Suppressor macrophage treated with lipopolysaccharide for 4 hours (primary cell): ENCODE measurements around the gene GRHL1.
"Not testable (repeated sequence)": the region's sequence is repeated elsewhere in the genome, so short reads cannot be mapped to it uniquely, and the experiment has no call there.

Source experiments
- DNase-seq: peaks from one replicate; pipeline ENCODE4 v3.0.0-alpha.2; 2020

Gene GRHL1

DNA sequence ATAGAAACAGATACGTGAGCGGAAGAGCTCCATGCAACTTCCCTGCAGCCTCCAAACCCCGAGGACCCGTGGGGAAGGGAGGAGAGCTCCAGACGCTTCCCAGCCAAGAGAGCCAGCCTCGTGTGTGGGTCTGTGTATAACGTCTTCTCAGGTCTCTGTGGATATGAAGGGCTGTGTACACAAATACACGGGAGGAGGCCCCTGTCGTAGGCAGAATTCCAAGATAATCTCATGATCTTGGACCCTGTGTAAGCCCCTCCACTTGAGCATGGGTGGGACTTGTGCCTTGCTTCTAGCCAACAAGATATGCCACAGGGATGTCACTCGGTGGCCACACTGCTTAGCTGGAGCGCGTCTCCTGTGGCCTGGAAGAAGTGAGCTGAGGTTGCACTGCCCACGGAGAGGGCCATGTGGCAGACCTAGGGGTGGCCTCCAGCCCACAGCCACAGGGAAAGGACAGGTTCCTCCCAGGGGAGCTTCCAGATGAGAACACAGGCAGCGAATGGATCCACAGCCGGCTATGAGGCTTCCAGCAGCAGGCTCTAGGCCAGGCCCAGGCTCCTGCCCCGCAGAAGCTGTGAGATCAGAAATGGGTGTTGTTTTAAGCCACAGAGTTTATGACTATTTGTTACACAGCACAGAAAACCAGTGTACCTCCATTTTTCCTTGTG lies 76.3 kb downstream of the GRHL1 start:
- no peak for DNase-seq

DNA sequence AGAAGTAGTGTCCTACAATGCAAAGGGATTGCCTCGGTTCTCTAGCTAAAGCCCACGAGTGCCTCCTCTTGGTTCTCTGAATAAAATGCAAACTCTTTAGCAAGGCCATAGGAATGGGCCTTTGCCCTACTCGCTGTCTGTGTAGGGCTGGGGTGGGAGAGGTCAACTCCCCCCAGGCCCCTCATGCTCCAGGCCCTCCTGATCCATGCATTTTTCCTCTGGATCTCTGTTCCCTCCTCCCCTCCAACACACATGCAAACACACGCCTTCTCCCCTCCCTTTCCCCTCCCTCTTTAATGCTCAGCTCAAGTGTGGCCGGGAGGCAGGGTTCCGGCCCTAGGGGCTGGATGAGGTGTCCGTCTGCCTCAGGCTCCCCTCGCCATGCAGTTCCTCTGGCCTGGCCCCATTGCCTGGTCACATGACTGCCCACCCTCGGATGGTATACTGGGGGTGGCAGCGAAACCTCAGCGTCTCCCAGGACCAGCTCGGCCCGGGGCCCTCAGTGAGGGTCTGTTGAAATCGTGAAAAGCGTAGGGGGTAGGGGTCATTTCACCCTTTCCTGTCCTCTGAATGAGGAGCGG lies 77.0 kb downstream of the GRHL1 start:
- DNase-seq: peak; percentile 34

DNA sequence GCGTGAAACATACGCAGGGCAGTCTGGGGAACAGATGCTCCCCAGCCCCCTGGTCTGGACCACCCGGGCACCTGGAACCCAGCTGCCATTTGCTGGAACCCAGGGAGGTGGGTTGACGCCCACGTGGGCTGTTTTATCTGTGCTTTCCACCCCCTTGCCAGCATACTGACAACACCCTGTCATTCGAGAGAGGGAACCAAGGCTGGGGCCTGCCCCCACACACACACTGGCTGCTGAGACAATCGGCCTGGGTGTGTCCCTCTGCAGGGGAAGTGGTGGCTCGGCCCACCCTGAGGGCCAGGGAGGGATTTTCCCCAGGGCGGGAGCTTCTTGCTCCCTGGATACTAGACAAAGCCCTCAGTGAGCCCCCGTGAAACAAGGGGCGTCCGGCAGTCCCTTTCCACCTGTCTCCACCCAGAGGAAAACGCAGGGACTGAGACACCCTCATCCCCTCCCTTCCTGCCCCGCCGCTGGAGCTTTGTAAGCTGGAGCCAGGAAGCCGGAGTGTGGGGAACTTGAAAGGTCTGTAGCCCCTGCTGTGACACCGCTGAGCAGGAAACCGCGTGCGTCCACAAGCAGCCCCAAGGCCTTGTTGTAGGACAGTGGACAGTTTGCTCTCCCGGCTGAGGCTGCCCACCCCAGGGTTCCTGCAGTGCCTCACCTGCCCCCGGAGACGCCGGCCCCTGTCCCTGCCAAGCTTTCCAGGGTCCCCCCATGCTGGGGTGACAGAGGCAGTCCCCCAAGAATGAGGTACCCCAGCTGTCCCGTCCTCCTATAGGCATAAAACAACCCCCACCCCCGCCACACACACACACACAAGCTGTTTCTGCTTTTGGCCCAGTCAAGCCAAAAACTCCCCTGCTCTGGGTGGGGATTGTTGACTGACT lies 77.7 kb downstream of the GRHL1 start:
- peak; percentile 94 for DNase-seq

DNA sequence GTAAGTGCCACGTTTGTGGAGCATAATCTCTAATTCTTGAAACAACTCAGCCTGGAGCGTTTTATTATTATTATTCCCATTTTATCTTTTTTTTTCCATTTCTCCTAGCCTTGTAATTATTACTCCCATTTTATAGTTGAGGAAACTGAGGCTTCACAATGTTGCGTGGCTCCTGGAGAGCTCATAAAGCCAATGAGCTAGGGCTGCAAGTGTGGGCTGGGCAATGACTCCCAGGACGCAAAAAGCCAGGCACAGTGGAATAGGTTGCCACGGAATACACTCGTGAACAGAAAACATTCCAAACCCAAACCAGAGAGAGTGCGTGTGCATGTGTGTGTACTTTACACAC lies 78.4 kb downstream of the GRHL1 start:
- no peak for DNase-seq

DNA sequence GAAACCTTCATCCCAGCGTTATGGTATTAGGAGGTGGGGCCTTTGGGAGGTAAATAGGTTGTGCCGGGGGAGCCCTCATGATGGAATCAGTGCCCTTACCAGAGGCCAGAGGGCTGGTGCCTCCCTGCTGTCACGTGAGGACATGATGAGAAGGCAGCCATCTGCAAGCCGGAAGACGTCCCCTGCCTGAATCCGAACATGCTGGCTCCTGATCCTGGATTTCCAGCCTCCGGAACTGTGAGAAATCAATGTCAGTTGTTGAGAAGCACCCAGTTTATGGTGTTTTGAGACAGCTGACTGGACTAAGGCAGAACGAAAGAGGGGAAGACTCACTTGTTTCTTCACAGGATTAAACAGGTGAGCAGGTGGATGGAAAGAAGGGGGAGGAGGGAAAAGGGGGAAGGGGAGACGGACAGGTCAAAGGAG lies 78.8 kb downstream of the GRHL1 start:
- DNase-seq: no peak

DNA sequence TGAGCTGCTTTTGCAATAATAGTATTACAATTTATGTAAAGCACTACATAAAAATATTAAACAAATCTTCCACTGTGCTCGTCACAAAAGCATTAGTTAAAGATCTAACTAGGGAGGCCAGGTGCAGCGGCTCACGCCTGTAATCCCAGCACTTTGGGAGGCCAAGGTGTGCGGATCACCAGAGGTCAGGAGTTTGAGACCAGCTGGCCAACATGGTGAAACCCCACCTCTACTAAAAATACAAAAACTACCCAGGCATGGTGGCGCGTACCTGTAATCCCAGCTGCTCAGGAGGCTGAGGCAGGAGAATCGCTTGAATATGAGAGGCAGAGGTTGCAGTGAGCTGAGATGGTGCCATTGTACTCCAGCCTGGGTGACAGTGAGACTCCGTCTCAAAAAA lies 79.3 kb downstream of the GRHL1 start:
- DNase-seq: not testable (repeated sequence)

DNA sequence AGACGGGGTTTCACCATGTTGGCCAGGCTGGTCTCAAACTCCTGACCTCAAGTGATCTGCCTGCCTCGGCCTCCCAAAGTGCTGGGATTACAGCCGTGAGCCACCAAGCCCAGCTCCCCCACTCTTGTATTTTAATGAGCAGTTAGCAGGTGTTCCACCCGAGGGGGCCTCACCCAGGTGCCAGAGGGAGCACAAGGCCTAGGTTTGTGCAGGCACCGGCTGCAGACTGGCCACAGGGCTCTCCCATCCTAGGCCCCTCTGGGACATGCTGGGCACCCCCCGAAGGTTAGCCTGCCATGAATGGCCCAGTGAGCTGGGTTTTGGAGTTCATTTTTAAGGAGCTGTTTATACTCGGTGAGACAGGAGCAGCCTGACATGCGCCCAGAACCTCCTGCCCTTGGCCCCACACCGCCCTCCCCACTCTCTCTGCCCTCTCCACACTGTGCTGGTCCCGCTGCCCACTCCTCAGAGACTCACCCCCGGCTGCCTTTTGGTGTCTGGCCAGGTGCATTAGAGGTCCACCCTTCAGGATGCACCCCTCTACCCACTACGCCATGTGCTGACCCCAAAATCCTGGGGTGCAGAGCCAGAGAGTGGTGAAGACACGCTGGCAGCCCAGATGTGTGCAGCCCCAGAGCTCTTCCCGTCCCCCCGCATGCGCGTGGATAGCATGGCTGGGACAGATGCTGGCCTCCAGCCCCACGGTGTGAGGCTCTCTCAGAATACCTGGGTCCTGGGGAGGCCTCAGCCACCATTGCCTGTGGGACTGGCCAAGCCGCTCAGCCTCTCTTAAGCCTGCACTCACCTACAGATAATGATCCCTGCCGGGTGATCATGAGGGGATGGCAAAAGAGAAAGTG lies 80.6 kb downstream of the GRHL1 start:
- no peak for DNase-seq

DNA sequence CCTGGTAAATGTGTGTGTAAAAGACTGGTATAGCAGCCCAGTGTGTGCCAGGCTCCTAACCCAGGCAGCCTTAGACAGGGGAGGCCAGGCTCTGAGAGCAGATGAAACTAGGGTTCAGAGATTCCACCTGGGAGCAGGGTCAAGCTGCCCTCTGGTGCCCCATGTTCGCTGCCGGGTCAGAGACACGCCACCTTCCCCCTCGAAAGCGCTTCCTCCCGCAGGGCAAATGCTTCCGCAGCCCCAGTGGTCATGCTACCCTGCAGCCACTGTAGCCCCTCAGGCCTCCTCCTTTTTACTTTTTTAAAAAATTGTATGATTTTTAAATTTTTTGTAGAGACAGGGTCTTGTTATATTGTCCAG lies 81.2 kb downstream of the GRHL1 start:
- no peak for DNase-seq

DNA sequence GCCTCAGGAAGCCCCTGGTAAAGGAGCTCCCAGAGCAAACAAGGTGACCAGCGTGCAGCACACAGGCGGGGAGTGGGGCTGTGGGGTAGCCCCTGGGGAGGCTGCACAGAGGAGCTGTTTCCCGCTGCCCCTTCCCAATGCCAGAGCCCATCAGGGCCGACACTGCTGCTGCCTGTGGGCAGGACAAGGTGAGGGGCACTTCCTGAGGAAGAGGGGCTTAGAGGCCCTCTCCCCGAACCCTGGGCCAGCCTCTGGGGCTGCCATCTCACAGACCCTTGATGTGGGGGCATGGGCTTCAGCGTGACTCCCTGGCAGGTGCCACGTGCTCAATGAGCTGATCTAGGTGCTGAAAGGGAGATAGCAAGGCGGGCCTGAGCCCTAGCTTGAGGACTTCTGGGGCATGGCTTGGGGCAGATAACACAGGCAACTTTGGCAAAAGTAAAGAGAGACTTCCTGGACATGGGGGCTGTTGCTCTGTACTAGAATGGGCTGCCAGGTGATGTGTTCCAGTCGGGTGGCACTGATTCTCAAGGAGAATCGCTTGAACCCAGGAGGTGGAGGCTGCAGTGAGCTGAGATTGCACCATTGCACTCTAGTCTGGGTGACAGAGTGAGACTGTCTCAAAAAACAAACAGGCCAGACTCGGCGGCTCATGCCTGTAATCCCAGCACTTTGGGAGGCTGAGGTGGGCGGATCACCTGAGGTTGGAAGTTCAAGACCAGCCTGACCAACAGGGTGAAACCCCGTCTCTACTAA lies 81.9 kb downstream of the GRHL1 start:
- DNase-seq: no peak

DNA sequence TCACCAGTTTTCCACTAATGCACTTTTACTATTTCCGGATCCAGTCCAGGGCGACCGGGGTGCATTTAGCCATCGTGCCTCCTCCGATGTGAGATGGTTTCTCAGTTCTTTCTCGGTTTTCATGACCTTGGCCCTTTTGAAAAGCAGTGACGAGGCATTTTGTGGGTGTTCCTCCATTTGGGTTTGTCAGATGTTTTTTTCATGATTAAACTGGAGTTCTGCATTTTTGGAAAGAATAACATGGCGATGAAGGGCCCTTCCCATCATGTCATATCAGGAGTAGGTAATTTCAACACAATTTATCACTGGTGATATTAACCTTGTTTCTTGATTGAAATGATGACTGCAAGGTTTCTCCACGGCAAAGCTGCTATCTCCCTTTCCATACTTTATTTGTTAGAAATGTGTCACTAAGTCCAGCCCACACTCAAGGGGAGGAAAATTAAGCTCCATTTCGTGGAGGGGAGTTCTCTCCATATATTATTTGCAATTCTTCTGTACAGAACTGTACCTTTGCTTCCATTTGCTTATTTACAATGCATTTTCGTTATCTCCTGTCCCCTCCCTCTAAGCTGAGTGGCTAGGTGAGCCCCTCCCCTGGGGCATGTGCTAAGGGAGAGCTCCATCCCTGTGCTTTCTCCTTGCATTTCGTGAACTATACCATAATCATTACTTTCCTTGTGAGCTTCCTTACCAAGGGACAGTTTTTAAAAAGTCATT lies 83.0 kb downstream of the GRHL1 start:
- DNase-seq: peak; percentile 69

DNA sequence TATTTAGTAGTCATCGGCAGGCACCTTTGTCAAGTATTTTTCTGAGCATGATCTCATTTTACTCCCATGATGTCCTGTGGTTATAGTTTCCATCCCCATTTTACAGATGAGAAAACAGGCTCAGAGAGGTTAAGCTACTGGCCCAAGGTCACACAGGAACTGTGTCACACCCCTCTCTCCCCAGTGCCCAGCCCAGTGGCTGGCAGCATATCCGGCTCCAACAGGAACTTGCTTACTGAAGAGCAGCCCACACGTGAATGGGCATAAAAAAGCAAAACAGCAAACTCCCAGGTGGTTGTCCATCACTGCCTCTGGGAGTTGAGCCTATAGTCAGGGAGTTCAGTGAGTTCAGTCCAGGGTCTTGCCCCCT lies 83.5 kb downstream of the GRHL1 start:
- DNase-seq: peak; percentile 47

DNA sequence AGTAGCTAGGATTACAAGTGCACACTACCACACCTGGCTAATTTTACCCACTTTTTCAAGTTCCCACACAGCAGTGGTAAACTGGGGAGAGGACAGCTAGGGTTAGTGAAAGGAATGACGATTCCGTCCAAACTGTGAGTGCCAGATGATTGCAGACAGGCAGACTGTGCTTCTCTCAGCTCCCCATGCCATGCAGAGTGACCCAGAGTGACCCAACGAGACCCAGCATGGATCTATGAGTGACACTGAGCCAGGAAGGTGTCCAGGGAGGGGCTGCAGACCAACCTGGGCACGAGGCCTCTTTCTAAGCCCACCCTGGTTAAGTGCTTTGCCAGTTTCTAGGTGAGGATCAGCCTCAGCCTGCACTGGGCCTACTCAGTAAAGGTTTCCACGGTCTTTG lies 84.1 kb downstream of the GRHL1 start:
- DNase-seq: no peak

DNA sequence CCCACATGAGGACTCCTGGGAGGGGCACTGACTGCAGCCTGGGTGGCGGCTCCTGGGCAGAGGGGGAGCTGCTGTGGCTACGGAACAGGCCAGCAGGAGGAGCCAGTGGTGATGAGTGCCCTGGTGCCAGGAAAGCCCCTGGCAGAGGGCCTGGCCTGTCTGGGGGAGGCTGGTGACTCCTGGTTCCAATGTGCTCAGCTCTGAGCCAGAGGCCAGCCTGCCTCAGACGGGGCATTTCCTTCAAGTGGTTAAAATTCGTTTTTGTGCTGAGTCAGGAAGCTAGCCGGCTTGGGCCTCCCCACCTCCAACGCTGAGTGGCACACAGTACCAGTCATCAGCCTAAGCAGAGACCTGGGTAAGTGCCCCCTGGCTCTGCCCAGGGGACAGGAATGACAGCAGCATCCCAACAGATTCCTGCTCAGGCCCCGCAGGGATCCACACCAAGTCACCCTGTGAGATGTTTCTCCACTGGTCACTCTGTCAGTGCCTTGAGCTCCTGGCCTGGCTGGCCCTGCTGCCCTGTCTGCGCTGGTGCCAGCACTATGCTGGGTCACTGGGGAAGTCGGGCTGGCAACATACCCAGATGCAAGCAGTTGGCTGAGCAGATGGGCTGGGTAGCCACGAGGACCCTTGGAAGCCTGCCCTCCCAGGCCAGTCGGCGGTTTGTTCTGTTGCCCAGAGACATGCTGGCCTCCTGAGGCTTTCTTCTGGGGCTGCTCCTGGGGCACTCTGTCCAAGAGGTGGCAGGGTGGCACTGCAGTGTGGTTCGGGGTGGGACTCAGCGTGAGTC lies 84.8 kb downstream of the GRHL1 start:
- peak; percentile 95 for DNase-seq

DNA sequence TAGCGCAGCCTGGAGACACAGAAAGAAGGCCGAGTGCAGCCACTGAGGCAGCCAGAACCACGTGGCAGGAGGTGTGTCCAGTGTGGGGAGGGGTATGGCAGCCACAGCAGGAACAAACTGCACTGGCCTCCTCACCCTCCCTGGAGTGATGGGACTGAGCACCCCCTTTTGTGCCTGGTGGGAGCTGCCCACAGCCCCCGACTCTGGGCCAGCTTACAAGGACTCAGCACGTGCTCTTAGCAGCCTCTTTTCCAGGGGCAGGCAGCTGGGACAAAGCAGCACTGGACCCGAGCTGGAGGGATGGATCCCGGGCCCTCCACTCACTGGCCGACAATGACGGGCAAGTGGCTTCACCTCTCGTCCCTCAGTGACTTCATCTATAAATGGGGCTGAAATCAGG lies 86.6 kb downstream of the GRHL1 start:
- DNase-seq: no peak

DNA sequence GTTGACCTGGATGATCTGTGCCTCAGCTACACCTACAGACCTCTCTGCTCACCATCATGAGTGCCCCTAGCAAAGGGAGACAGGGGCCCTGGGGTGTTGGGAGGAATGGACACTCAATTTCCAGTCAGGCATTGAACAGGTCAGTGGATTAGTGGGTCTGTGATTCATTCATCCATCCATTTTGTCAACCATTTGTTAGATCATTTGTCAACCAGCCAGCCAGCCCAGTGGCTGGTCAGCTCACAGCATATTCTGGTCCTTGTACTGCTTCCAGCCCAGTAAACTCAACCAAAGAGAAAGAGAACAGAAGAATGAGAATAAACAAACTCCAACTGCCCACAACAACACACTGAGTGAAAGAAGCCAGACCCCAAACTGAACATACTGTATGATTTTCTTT lies 87.2 kb downstream of the GRHL1 start:
- no peak for DNase-seq

DNA sequence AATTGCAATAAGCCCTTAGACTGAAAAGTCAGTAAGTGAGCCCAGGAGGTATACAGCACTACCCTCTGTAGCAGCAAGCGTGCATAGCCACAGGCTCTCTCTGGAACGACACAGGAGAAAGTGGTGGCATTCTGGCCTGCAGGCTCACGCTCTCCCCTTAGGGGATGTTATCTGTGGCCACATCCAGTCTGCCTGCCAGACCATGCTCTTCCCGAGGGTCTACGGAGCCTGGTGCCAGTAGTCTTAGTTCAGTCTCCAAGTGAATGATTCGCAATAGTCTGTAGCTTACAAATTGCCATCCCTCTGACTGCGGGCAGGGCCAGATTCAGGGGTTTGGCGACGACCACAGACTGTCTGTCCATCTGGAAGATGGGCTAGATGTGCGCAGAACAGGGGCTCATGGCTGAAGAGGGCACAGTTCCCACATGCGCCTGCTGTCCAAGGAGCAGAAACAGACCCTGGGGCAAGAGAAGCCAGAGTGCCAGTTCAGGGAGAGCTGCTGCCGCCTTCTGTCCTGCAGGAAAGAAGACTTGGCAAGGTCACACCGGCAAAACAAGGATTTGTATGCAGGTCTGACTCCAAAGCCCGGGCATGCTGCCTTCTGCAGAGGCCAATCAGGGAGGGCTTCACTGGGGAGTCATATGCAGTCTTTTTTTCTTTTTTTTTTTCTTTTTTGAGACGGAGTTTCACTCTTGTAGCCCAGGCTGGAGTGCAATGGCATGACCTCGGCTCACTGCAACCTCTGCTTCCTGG lies 88.3 kb downstream of the GRHL1 start:
- no peak for DNase-seq

DNA sequence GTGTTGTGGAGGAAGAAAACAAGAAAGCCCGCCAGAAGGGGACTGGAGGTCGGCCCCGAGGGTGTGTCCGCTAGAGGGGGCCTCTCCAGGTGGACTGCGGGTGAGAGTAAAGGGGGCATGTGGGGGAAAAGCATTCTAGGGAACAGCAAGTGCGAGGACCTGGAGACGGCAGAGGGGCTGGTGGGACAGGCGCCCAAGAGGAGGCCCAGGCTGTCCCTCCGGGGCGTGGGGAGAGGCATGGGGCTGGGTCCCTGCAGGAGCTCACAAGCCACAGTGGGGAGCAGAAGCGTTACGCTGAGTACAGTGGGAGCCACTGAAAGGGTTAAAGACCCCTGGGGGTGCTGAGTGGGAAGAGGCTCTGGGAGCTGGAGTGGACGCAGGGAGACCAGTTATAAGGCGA lies 90.2 kb downstream of the GRHL1 start:
- no peak for DNase-seq

DNA sequence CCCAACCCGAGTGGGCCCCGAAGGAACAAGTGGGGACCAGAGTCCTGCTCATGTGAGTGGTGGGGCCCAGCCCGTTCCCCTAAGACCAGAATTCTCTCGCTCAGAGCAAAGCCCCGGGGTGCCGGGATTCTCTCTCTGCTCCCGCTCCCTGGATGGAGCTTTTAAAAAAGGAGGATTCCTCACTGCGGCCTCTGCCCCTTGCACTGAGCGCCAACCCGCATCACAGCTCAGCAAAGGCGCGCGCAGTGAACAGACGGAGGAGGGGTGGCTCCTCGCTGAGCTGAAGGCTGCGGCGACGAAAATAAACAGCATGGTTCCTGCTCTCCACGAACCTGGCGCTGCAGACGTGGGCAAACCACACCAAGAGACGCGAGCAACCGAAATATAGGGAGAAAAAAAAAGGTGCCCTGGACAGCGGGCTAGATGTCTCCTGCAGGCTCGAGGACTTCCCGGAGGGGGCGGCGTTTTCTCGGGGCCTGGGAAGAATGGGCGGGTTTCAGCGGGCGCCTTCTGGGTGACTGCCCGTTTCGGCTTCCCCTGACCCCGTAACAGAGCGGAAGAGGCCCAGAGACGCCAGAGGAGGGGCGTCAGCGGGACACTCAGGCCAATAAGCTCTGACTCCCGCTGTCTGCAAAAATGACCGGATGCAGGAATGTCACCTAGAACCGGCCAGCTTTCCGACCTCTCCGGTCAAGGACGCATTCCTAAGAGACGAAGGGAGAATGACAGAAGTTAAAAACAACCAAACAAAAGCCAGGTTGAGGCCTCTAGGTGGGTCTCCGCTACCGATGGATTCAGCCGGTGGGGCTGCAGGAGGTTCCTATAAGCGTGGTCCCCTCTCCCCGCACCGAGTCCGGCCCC lies 91.0 kb downstream of the GRHL1 start:
- DNase-seq: peak; percentile 80

DNA sequence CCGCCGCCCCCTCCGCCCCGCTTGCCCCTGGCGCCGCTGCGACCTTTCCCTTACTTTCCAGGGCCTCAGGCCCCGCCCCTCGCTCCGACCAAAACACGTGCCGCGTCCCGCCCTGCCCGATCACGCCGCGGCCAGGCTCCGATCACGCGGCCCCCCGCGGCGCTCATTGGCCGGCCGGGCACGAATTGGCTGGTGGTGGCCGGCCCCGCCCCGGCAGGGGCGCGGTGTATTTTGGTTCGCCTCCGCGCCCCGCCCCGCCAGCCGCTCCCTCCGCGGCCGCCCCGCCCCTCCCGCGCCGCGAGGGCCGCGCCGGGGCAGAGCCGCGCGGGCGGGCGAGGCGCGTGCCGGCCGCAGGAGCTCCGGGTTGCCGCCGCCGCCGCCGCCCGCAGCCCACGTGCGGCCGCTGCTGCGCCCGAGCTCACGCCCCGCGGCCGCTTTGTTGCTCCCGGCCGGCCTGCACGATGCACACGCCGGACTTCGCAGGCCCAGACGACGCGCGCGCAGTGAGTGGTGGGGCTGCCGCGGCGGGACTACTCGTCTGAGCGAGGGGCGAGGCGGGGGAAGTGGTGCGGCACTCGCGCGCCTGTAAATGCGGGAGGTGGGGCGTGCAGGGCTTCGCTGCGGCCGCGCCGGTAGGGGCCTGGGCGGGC lies 91.9 kb downstream of the GRHL1 start, which contains the start of gene KLF11:
KLF11 (plus strand) TSS at position 295 of the 650 bp plus-strand sequence; CDS start at position 462, 167 bp downstream.
- DNase-seq: peak; percentile 96
